WERI-Rb-1 (cell line): Measurements from ENCODE around the gene WDR26.

Experiments used
- DNase-seq: peaks from one replicate; pipeline ENCODE4 v3.0.0-alpha.2; 2020
- H3K27ac ChIP-seq: fragments of 250-450 bp; sonication (Bioruptor Pico); 2 replicates; pipeline ENCODE4 v1.5.1; 2020; ENCODE audit warnings: mild to moderate bottlenecking, moderate library complexity
- H3K27me3 ChIP-seq: fragments of 250-450 bp; sonication (Bioruptor Pico); 2 replicates; pipeline ENCODE4 v1.5.1; 2021; ENCODE audit warnings: mild to moderate bottlenecking, low read depth, moderate library complexity; ENCODE audit not compliant: insufficient read depth, severe bottlenecking
- H3K36me3 ChIP-seq: fragments of 250-450 bp; sonication (Bioruptor Pico); 2 replicates; pipeline ENCODE4 v1.5.1; 2020; ENCODE audit warnings: mild to moderate bottlenecking, moderate library complexity
- H3K4me3 ChIP-seq: 2 replicates; pipeline ENCODE4 v1.5.1; 2011; ENCODE audit warnings: low read depth, mild to moderate bottlenecking, control low read depth, low read length
- H3K9me3 ChIP-seq: fragments of 250-450 bp; sonication (Bioruptor Pico); 2 replicates; pipeline ENCODE4 v1.5.1; 2021; ENCODE audit warnings: mild to moderate bottlenecking, moderate library complexity; ENCODE audit not compliant: severe bottlenecking
- TF ChIP-seq, protein P1 (sequence below): IDR thresholded peaks from 2 replicates; pipeline ENCODE4 v1.5.1; 2011; ENCODE audit warnings: low read depth, mild to moderate bottlenecking, control low read depth, inconsistent platforms, low read length

WDR26 gene

DNA sequence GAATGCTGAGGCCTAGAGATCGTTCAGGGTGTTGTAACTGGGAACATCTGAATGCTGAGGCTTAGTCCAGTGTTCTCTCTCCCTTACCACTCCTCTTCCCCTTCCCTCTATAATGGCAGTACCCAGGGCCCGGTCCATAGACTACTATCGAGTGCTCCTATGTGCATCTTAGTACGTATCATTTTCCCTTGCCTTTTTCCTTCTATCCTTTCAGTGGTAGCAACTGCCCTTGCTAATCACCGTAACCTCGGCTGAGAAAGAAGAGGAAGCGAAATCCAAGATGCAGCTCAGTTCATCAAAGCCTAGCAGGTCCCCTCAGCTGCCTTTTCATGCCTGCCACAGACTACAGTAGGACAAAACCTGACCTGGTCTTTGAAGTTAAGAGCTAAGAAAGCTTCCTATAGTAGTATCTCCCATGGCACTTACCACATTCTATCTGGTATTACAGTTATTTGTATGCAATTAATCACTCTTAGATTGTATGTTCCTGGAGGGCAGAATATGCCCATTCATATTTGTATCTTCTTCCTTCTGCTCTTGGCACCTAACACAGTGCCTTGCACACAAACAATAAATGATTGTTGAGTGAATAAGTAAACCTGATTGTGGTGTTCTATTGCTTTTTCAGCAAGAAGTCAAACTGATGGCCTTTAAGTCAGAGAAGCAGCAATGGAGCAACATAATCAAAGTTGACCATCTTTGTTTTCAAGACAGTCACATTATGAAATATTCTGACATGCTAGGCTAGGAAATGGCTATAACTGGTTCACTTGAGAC, 55.6 kb downstream of the WDR26 start:
- Histone ChIP-seq H3K27ac (no peak overlapping the region), H3K4me3 (no peak overlapping the region)

DNA sequence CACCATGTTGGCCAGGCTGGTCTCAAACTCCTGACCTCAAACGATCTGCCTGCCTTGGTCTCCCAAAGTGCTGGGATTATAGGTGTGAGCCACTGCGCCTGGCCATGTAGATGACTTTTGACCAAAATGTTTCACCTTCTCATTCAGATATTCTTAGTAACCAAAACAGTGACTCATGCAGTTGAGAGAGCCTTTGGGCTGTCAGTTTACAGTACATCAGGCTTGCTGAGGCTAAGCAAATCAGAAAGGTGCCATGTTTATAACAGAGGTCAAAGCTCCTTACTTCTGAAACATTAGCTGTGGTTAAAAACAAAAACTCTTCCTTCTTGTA, 57.0 kb downstream of the WDR26 start:
- no peaks in the 10 kb centered on the region for H3K27me3 ChIP-seq
- no peaks in the 10 kb centered on the region for H3K9me3 ChIP-seq
- TF ChIP-seq, protein P1, sequence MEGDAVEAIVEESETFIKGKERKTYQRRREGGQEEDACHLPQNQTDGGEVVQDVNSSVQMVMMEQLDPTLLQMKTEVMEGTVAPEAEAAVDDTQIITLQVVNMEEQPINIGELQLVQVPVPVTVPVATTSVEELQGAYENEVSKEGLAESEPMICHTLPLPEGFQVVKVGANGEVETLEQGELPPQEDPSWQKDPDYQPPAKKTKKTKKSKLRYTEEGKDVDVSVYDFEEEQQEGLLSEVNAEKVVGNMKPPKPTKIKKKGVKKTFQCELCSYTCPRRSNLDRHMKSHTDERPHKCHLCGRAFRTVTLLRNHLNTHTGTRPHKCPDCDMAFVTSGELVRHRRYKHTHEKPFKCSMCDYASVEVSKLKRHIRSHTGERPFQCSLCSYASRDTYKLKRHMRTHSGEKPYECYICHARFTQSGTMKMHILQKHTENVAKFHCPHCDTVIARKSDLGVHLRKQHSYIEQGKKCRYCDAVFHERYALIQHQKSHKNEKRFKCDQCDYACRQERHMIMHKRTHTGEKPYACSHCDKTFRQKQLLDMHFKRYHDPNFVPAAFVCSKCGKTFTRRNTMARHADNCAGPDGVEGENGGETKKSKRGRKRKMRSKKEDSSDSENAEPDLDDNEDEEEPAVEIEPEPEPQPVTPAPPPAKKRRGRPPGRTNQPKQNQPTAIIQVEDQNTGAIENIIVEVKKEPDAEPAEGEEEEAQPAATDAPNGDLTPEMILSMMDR: no peak
- H3K36me3 ChIP-seq: no peaks in the 10 kb centered on the region
- H3K27ac ChIP-seq: no peak overlapping the region
- no peak overlapping the region for H3K4me3 ChIP-seq
- DNase-seq: no peak

More for the DNA sequence above, 55.6 kb downstream of the WDR26 start:
- TF ChIP-seq, protein P1: no peak
- Histone ChIP-seq H3K27me3 (no peaks in the 10 kb centered on the region), H3K9me3 (no peaks in the 10 kb centered on the region), H3K36me3 (no peaks in the 10 kb centered on the region)
- DNase-seq: no peak

DNA sequence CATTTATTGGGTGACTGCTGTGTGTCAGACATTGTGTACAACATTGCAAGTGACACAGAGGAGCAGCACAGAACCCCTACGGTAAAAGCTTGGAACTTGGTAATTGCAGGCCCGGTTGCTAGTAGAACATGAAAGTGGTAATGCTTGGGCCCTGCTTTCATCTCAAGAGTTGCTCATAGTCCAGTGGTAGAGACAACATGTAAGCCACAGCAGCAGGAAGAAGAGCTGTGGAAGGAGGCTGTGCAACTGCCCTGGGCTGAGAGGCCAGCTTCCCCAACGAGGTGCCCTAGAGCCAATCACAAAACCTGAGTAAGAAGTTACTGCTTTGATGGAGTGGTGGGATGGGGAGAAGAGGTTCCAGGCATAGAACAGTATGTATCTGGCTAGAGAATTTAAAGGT, 59.5 kb downstream of the WDR26 start:
- H3K36me3 ChIP-seq: peaks cover 7% of the 10 kb centered on the region; the same call in 1 of the 2 replicates
- TF ChIP-seq, protein P1: no peak
- no peaks in the 10 kb centered on the region for H3K27me3 ChIP-seq
- no peak overlapping the region for H3K4me3 ChIP-seq
- DNase-seq: no peak
- no peaks in the 10 kb centered on the region for H3K9me3 ChIP-seq
- H3K27ac ChIP-seq: no peak overlapping the region

DNA sequence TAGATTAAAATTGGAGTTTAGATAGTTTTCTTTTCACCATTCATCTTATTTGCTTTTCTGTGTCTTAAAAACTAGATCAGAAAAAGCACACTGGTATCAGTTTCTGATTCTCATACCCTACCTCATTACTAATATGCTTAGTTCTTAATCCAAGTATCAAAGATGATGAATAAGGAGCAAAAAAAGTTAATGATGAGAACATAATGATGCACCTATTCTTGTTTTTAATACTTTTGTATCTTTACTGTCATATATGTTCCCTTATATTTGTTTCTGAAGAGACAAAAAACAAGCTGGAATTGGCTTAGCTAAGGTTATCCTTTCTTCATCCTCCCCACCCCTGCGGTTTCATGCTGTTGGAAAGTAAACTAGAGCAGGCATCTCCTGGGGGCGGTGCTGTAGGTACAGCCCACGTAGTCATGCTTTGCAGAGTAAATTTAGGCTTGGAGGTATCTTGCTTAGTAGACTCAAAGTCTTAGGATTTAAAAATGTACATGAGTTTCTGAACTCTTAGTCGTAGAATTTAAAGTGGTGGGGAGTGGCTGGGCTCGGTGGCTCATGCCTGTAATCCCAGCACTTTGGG, 61.5 kb downstream of the WDR26 start:
- H3K9me3 ChIP-seq: no peaks in the 10 kb centered on the region
- no peak overlapping the region for H3K27ac ChIP-seq
- no peak overlapping the region for H3K4me3 ChIP-seq
- H3K36me3 ChIP-seq: peaks cover 7% of the 10 kb centered on the region; the same call in 1 of the 2 replicates
- no peaks in the 10 kb centered on the region for H3K27me3 ChIP-seq
- TF ChIP-seq, protein P1: no peak
- DNase-seq: no peak

DNA sequence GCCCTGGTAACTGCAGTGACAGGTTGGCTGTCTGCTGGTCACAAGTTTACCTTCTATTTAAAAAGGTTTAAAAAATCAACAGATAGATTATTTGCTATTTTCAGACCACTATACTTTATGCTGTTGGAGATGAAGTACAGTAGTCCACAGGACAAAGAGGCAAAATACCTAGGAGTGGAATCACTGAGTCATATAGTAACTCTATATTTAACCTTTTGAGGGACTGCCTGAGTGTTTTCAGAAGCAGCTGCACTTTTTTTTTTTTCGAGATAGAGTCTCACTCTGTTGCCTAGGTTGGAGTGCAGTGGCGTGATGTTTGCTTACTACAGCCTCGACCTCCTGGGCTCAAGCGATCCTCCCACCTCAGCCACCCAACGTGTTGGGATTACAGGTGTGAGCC, 66.2 kb downstream of the WDR26 start:
- no peak for DNase-seq
- TF ChIP-seq, protein P1: no peak
- H3K36me3 ChIP-seq: peaks cover 10% of the 10 kb centered on the region

More for the DNA sequence above, 66.2 kb downstream of the WDR26 start:
- H3K9me3 ChIP-seq: no peaks in the 10 kb centered on the region
- no peak overlapping the region for H3K4me3 ChIP-seq
- H3K27me3 ChIP-seq: no peaks in the 10 kb centered on the region
- no peak overlapping the region for H3K27ac ChIP-seq
